Mesothelial cell of epicardium (in vitro differentiated cells): ENCODE measurements around the gene COPRS. TPM values are rescaled to one million over a fixed set of nuclear protein-coding genes. Genes with fewer than 3 reads are reported as not detected.

Experiments
- DNase-seq, 2 experiments: peaks; one replicate each; pipeline ENCODE4 v3.0.0; 2021; ENCODE audit warnings: low spot score in 2 of 2; ENCODE audit not compliant: unreplicated experiment in 2 of 2
- H3K27ac Mint-ChIP-seq: 2 replicates; pipeline ENCODE4 v1.8.0; 2021; ENCODE audit warnings: mixed read lengths
- H3K27me3 Mint-ChIP-seq: 2 replicates; pipeline ENCODE4 v1.8.0; 2021; ENCODE audit warnings: low read depth, mixed read lengths
- H3K36me3 Mint-ChIP-seq: 2 replicates; pipeline ENCODE4 v1.8.0; 2021; ENCODE audit warnings: mixed read lengths
- H3K4me1 Mint-ChIP-seq: 2 replicates; pipeline ENCODE4 v1.8.0; 2021; ENCODE audit warnings: mixed read lengths
- H3K4me3 Mint-ChIP-seq: 2 replicates; pipeline ENCODE4 v1.8.0; 2021; ENCODE audit warnings: mild to moderate bottlenecking, moderate library complexity, mixed read lengths
- H3K9me3 Mint-ChIP-seq: 2 replicates; pipeline ENCODE4 v1.8.0; 2021; ENCODE audit warnings: mixed read lengths
- total RNA-seq: library from RNA; stranded (reverse); gene quantifications from 3 replicates; pipeline ENCODE4 v1.2.1, GENCODE V29; 2021
- TF ChIP-seq, protein P1 (sequence below): fragments of 200-600 bp; sonication (generic); IDR thresholded peaks from one replicate; pipeline ENCODE4 v1.5.0; 2021; ENCODE audit warnings: antibody characterized with exemption; ENCODE audit not compliant: unreplicated experiment

COPRS gene
- total RNA-seq, 1 donor from 2014 or later = 28.4 TPM

DNA sequence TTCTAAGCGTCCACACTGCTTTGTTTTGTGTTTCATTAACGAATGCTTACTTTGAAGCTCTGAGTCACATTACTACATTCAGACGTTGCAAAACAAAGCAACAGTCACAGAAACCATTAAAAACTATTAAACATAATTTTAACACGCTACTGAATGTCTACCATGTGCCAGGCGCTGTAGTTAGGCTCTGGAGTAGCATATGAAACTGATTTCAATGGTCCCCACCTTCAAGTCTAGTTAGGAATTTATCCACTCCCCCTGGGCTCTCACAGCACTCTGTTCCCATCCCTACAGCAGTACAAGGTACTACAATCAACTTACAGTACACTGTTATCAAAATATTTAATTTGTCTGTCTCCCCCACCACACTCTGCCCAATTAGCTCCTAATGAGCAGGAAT, 41.8 kb upstream of the COPRS start:
- DNase-seq = no peak
- Mint-ChIP-seq H3K36me3 (peaks cover 9% of the 10 kb centered on the region), H3K27ac (no peak overlapping the region), H3K9me3 (no peaks in the 10 kb centered on the region), H3K27me3 (no peaks in the 10 kb centered on the region), H3K4me1 (peaks cover 4% of the 10 kb centered on the region), H3K4me3 (no peak overlapping the region)
- TF ChIP-seq, protein P1, sequence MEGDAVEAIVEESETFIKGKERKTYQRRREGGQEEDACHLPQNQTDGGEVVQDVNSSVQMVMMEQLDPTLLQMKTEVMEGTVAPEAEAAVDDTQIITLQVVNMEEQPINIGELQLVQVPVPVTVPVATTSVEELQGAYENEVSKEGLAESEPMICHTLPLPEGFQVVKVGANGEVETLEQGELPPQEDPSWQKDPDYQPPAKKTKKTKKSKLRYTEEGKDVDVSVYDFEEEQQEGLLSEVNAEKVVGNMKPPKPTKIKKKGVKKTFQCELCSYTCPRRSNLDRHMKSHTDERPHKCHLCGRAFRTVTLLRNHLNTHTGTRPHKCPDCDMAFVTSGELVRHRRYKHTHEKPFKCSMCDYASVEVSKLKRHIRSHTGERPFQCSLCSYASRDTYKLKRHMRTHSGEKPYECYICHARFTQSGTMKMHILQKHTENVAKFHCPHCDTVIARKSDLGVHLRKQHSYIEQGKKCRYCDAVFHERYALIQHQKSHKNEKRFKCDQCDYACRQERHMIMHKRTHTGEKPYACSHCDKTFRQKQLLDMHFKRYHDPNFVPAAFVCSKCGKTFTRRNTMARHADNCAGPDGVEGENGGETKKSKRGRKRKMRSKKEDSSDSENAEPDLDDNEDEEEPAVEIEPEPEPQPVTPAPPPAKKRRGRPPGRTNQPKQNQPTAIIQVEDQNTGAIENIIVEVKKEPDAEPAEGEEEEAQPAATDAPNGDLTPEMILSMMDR = no peak

DNA sequence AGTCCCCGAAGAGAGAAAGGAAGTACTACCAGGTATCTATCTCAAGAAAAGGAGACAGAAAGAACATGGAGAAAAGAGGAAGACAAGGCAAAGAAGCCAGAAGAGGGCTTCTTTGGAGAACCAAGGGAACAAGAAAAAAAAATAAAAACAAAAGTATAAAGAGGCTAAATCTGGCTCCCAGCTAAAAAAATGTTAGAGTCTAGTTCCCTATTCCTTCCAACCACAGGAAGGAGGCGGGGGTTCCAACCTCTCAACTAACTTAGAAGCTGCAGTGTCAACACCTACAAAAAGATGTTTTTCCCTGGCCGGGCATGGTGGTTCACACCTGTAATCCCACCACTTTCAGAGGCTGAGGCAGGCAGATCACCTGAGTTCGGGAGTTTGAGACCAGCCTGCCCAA, 29.1 kb upstream of the COPRS start:
- H3K9me3 Mint-ChIP-seq = no peaks in the 10 kb centered on the region
- no peaks in the 10 kb centered on the region for H3K4me1 Mint-ChIP-seq
- H3K27me3 Mint-ChIP-seq = no peaks in the 10 kb centered on the region
- DNase-seq = no peak
- TF ChIP-seq, protein P1 = no peak
- peaks cover 46% of the 10 kb centered on the region for H3K36me3 Mint-ChIP-seq
- H3K27ac Mint-ChIP-seq = no peak overlapping the region
- H3K4me3 Mint-ChIP-seq = no peak overlapping the region

DNA sequence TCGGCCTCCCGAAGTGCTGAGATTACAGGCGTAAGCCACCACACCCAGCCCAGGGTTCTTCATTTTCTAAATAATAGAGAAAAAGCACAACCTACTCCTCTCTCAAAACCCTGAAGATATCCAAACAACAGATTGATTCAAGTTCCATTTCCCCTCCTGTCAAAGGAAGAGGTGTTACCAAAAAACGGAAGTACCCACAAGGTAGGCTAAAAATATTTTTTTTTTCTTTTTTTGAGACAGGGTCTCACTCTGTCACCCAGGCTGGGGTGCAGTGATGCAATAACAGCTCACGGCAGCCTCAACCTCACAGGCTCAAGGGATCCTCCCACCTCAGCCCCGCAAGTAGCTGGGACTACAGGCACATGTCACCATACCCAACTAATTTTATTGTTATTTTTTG, 23.5 kb upstream of the COPRS start:
- Mint-ChIP-seq H3K27me3 (no peaks in the 10 kb centered on the region), H3K36me3 (peaks cover 43% of the 10 kb centered on the region), H3K4me3 (no peak overlapping the region), H3K9me3 (no peaks in the 10 kb centered on the region), H3K4me1 (no peaks in the 10 kb centered on the region), H3K27ac (no peak overlapping the region)
- no peak for DNase-seq
- TF ChIP-seq, protein P1 = no peak

DNA sequence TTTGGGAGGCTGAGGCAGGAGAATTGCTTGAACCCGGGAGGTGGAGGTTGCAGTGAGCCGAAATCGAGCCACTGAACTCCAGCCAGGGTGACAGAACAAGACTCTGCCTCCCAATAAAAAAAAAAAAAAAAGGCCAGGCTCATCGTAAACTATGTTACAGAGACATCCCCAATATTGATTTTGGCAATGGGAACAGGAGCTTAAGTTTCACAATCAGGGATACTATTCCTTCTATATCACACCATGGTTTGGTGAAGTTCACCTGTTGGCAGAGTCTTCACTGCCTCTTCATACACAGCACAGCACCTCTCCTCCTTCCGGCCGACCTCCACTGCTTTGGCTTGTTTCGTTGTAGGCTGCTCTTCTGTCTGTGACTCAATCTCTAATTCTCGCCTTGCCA, 21.3 kb upstream of the COPRS start:
- Mint-ChIP-seq H3K4me1 (no peaks in the 10 kb centered on the region), H3K36me3 (peaks cover 39% of the 10 kb centered on the region), H3K9me3 (no peaks in the 10 kb centered on the region), H3K4me3 (no peak overlapping the region), H3K27me3 (no peaks in the 10 kb centered on the region), H3K27ac (no peak overlapping the region)
- TF ChIP-seq, protein P1 = no peak
- DNase-seq = no peak

DNA sequence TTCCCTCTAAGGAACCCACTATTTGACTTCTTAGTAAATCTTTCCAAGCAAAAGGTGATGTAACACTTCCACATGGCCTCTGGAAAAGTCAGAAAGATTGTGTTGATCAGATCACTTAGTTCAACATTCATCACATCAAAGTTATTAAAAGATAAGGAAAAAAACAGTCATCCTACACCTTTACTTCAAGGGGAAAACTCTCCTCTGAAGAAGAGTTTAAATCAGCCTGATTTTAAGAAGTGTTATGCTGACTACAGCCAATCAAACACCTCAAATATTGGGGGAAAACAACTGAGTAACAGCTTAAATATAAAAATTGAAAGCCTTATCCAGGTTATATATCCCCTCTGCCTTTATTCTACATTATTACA, 19.6 kb upstream of the COPRS start:
- H3K27ac Mint-ChIP-seq = no peak overlapping the region
- H3K9me3 Mint-ChIP-seq = no peaks in the 10 kb centered on the region
- TF ChIP-seq, protein P1 = no peak
- no peak overlapping the region for H3K4me3 Mint-ChIP-seq
- no peak for DNase-seq
- H3K36me3 Mint-ChIP-seq = peaks cover 38% of the 10 kb centered on the region
- H3K27me3 Mint-ChIP-seq = no peaks in the 10 kb centered on the region
- no peaks in the 10 kb centered on the region for H3K4me1 Mint-ChIP-seq
